Activated T-helper 2 cell treated with anti-CD3 and anti-CD28 coated beads, Interferon-gamma antibody, Interleukin-2, Interleukin-4, amounts not matched to agents 10 μg/mL and 5 μg/mL and 100 μg/mL, durations not matched to agents 14 hours and 24 hours and 36 hours (primary cell): Measurements from ENCODE around the gene SETSIP. TPM values are rescaled to one million over a fixed set of nuclear protein-coding genes. Genes with fewer than 3 reads are reported as not detected.
"Not testable (repeated sequence)": the region's sequence is repeated elsewhere in the genome, so short reads cannot be mapped to it uniquely, and the experiment has no call there.

Source experiments
- DNase-seq: peaks from one replicate; pipeline ENCODE4 v3.0.0; 2021; ENCODE audit warnings: low spot score
- H3K27ac Mint-ChIP-seq: one replicate; pipeline ENCODE4 v1.8.0; 2021; ENCODE audit warnings: mixed read lengths
- H3K27me3 Mint-ChIP-seq: one replicate; pipeline ENCODE4 v1.8.0; 2021; ENCODE audit warnings: low read depth, mixed read lengths
- H3K36me3 Mint-ChIP-seq: one replicate; pipeline ENCODE4 v1.8.0; 2021; ENCODE audit warnings: low read depth, mixed read lengths
- H3K4me1 Mint-ChIP-seq: one replicate; pipeline ENCODE4 v1.8.0; 2021; ENCODE audit warnings: low read depth, mixed read lengths
- H3K4me3 Mint-ChIP-seq: one replicate; pipeline ENCODE4 v1.8.0; 2021; ENCODE audit warnings: low read depth, mild to moderate bottlenecking, moderate library complexity, mixed read lengths
- H3K9me3 Mint-ChIP-seq: one replicate; pipeline ENCODE4 v1.8.0; 2021; ENCODE audit warnings: mixed read lengths
- intact Hi-C: fragments of 100-400 bp; cut with micrococcal nuclease; formaldehyde crosslinking; loops from one replicate; pipeline ENCODE4 v1.15.1; 2023
- total RNA-seq: library from RNA; stranded (reverse); gene quantifications from 2 replicates; pipeline ENCODE4 v1.2.3, GENCODE V29; 2022

The SETSIP gene
- total RNA-seq, 1 donor from 2014 or later: not detected

- DNase-seq: no peak
- Mint-ChIP-seq H3K36me3 (peaks cover 12% of the 10 kb centered on the region), H3K9me3 (peaks cover 27% of the 10 kb centered on the region), H3K27ac (no peak overlapping the region), H3K4me1 (peaks cover 10% of the 10 kb centered on the region), H3K4me3 (no peak overlapping the region), H3K27me3 (no peaks in the 10 kb centered on the region)
- intact Hi-C loops: loop anchor here (10.0 kb wide), 1 partner anchor 210 kb away; the partner anchor contains the start of genes GLMN and RPAP2
These were observed 9.4 kb upstream of the SETSIP start for GRCh38 chr1:92084651-92085050.

- intact Hi-C loops: loop anchor here (10.0 kb wide), 1 partner anchor 214 kb away; the partner anchor contains the start of genes GLMN and RPAP2
- Mint-ChIP-seq H3K4me3 (peak overlapping the region; percentile 96), H3K27me3 (no peaks in the 10 kb centered on the region), H3K4me1 (peaks cover 11% of the 10 kb centered on the region), H3K27ac (no peak overlapping the region), H3K36me3 (peaks cover 11% of the 10 kb centered on the region), H3K9me3 (peaks cover 12% of the 10 kb centered on the region)
- no peak for DNase-seq
These were observed 5.8 kb upstream of the SETSIP start for GRCh38 chr1:92081031-92081430.

GRCh38 chr1:92080128-92080985 is 5.1 kb upstream of the SETSIP start, which contains the start of gene BTBD8:
Gene BTBD8, plus strand, starts transcription at chr1:92080345. Its CDS starts 227 bp downstream, at chr1:92080572.
- H3K27ac Mint-ChIP-seq: peak within 1 kb of the TSS; percentile 80
- H3K4me3 Mint-ChIP-seq: peak within 1 kb of the TSS; percentile 96
- peaks cover 7% of the 10 kb centered on the region for H3K9me3 Mint-ChIP-seq

GRCh38 chr1:92079441-92079840 is 4.2 kb upstream of the SETSIP start:
- intact Hi-C loops: no loop called here
- Mint-ChIP-seq H3K4me1 (peaks cover 11% of the 10 kb centered on the region), H3K36me3 (no peaks in the 10 kb centered on the region), H3K9me3 (no peaks in the 10 kb centered on the region), H3K4me3 (peak overlapping the region; percentile 96), H3K27me3 (peaks cover 4% of the 10 kb centered on the region), H3K27ac (no peak overlapping the region)
- DNase-seq: no peak

More at GRCh38 chr1:92080128-92080985, 5.1 kb upstream of the SETSIP start, which contains the start of gene BTBD8:
- peak; percentile 82 for DNase-seq
- intact Hi-C loops: loop anchor here (10.0 kb wide), 1 partner anchor 214 kb away; the partner anchor contains the start of genes GLMN and RPAP2
- peaks cover 6% of the 10 kb centered on the region for H3K36me3 Mint-ChIP-seq
- H3K4me1 Mint-ChIP-seq: peaks cover 11% of the 10 kb centered on the region
- H3K27me3 Mint-ChIP-seq: no peaks in the 10 kb centered on the region

- H3K27ac Mint-ChIP-seq, H3K4me3 Mint-ChIP-seq, H3K36me3 Mint-ChIP-seq, DNase-seq, H3K27me3 Mint-ChIP-seq, H3K9me3 Mint-ChIP-seq, intact Hi-C loops: not testable (repeated sequence)
- H3K4me1 Mint-ChIP-seq: peaks cover 11% of the 10 kb centered on the region
These were observed 2.9 kb upstream of the SETSIP start for GRCh38 chr1:92078077-92078476.

GRCh38 chr1:92076363-92076762 is 1.2 kb upstream of the SETSIP start:
- intact Hi-C loops: no loop called here
- Mint-ChIP-seq H3K4me1 (peaks cover 6% of the 10 kb centered on the region), H3K4me3 (no peak overlapping the region), H3K9me3 (no peaks in the 10 kb centered on the region), H3K36me3 (no peaks in the 10 kb centered on the region), H3K27ac (no peak overlapping the region), H3K27me3 (peaks cover 11% of the 10 kb centered on the region)
- DNase-seq: no peak

GRCh38 chr1:92074446-92074845 is 765 bp downstream of the SETSIP start:
- H3K9me3 Mint-ChIP-seq, H3K27ac Mint-ChIP-seq, H3K36me3 Mint-ChIP-seq, intact Hi-C loops, H3K4me1 Mint-ChIP-seq, H3K4me3 Mint-ChIP-seq, DNase-seq: not testable (repeated sequence)
- peaks cover 11% of the 10 kb centered on the region for H3K27me3 Mint-ChIP-seq

GRCh38 chr1:92070892-92071291 is 4.3 kb downstream of the SETSIP start:
- DNase-seq: no peak
- Mint-ChIP-seq H3K9me3 (no peaks in the 10 kb centered on the region), H3K27me3 (peaks cover 11% of the 10 kb centered on the region), H3K27ac (no peak overlapping the region), H3K36me3 (no peaks in the 10 kb centered on the region), H3K4me3 (no peak overlapping the region), H3K4me1 (no peaks in the 10 kb centered on the region)
- intact Hi-C loops: no loop called here

GRCh38 chr1:92066321-92066720 is 8.9 kb downstream of the SETSIP start:
- no peak for DNase-seq
- Mint-ChIP-seq H3K27me3 (no peaks in the 10 kb centered on the region), H3K27ac (no peak overlapping the region), H3K9me3 (no peaks in the 10 kb centered on the region), H3K4me1 (no peaks in the 10 kb centered on the region), H3K36me3 (no peaks in the 10 kb centered on the region), H3K4me3 (no peak overlapping the region)
- intact Hi-C loops: no loop called here

GRCh38 chr1:92065042-92065441 is 10.2 kb downstream of the SETSIP start:
- no peaks in the 10 kb centered on the region for H3K9me3 Mint-ChIP-seq
- H3K4me3 Mint-ChIP-seq: no peak overlapping the region
- DNase-seq: no peak
- no peak overlapping the region for H3K27ac Mint-ChIP-seq
- H3K4me1 Mint-ChIP-seq: no peaks in the 10 kb centered on the region
- H3K36me3 Mint-ChIP-seq: no peaks in the 10 kb centered on the region
- intact Hi-C loops: no loop called here
- no peaks in the 10 kb centered on the region for H3K27me3 Mint-ChIP-seq

- DNase-seq: no peak
- H3K27me3 Mint-ChIP-seq: peaks cover 4% of the 10 kb centered on the region
- H3K9me3 Mint-ChIP-seq: no peaks in the 10 kb centered on the region
- no peak overlapping the region for H3K27ac Mint-ChIP-seq
- no peaks in the 10 kb centered on the region for H3K4me1 Mint-ChIP-seq
- intact Hi-C loops: no loop called here
- H3K36me3 Mint-ChIP-seq: no peaks in the 10 kb centered on the region
- H3K4me3 Mint-ChIP-seq: no peak overlapping the region
These were observed 23.3 kb downstream of the SETSIP start for GRCh38 chr1:92051948-92052347.

GRCh38 chr1:92045766-92046495 is 29.3 kb downstream of the SETSIP start:
- DNase-seq: no peak

GRCh38 chr1:92043621-92044020 is 31.6 kb downstream of the SETSIP start:
- no peak for DNase-seq
- Mint-ChIP-seq H3K9me3 (no peaks in the 10 kb centered on the region), H3K27me3 (no peaks in the 10 kb centered on the region), H3K4me1 (no peaks in the 10 kb centered on the region), H3K36me3 (no peaks in the 10 kb centered on the region), H3K27ac (no peak overlapping the region), H3K4me3 (no peak overlapping the region)
- intact Hi-C loops: no loop called here

More at GRCh38 chr1:92045766-92046495, 29.3 kb downstream of the SETSIP start:
- Mint-ChIP-seq H3K27me3 (no peaks in the 10 kb centered on the region), H3K4me1 (no peaks in the 10 kb centered on the region), H3K4me3 (no peak overlapping the region), H3K27ac (no peak overlapping the region), H3K9me3 (no peaks in the 10 kb centered on the region), H3K36me3 (no peaks in the 10 kb centered on the region)
- intact Hi-C loops: no loop called here
